ENCODE measurements around the gene FUT8.

GRCh38 chr14:65446159-65446558, 33.6 kb downstream of the FUT8 start:
- TF ChIP-seq NFIC (IDR thresholded peaks at IDR 0.05) (no peak), RAD21 (IDR thresholded peaks at IDR 0.05; ENCODE audit: low read depth) (no peak)

All from Ishikawa (cell line).